Measurements from ENCODE around the gene MUC7.

Gene MUC7

GRCh38 chr4:70449220-70449619, 22.8 kb upstream of the MUC7 start:
- no peak overlapping the region for H3K23ac ChIP-seq (ENCODE audit: low read length)
- no peaks in the 10 kb centered on the region for H3K79me2 ChIP-seq (ENCODE audit: control insufficient read depth, insufficient read depth, low read length)
- no peak overlapping the region for H4K8ac ChIP-seq (ENCODE audit: low read depth, low read length)
- no peaks in the 10 kb centered on the region for H3K79me1 ChIP-seq (ENCODE audit: low read length)
- H3K4me1 ChIP-seq (ENCODE audit: control insufficient read depth, low read depth, low read length) = no peaks in the 10 kb centered on the region
- no peak overlapping the region for H3K27ac ChIP-seq (ENCODE audit: low read depth, low read length)
- H2BK5ac ChIP-seq (ENCODE audit: low read length) = no peak overlapping the region
- H2BK120ac ChIP-seq (ENCODE audit: low read depth, low read length) = no peak overlapping the region
- no peak overlapping the region for H2BK15ac ChIP-seq (replicated peaks; ENCODE audit: low read depth)
- H3K4me3 ChIP-seq (ENCODE audit: low read length) = no peak overlapping the region
- H3K36me3 ChIP-seq (ENCODE audit: control insufficient read depth, insufficient read depth, low read length) = no peaks in the 10 kb centered on the region
- H3K27me3 ChIP-seq (ENCODE audit: insufficient read depth, low read length, poor library complexity) = no peaks in the 10 kb centered on the region
- WGBS (ENCODE audit: extremely low coverage, insufficient coverage, low lambda C conversion rate) = no CpG with 5 or more reads among the region's 3 CpGs
- H3K4ac ChIP-seq (ENCODE audit: low read depth, low read length) = no peak overlapping the region
- H2AK5ac ChIP-seq (ENCODE audit: low read length) = no peak overlapping the region
- no peak for DNase-seq
- H3K4me2 ChIP-seq (ENCODE audit: low read length) = no peak overlapping the region
- H3K56ac ChIP-seq (ENCODE audit: low read length) = no peak overlapping the region
- no peak overlapping the region for H3K18ac ChIP-seq (ENCODE audit: low read length)
- no peak overlapping the region for H3K9ac ChIP-seq (ENCODE audit: low read length)
- no peak overlapping the region for H4K5ac ChIP-seq (ENCODE audit: low read length)

GRCh38 chr4:70452946-70453345, 19.1 kb upstream of the MUC7 start:
- H3K4me2 ChIP-seq (ENCODE audit: low read length) = no peak overlapping the region
- H2BK15ac ChIP-seq (replicated peaks; ENCODE audit: low read depth) = no peak overlapping the region
- no peak for DNase-seq
- H3K56ac ChIP-seq (ENCODE audit: low read length) = no peak overlapping the region
- H3K27ac ChIP-seq (ENCODE audit: low read depth, low read length) = no peak overlapping the region
- no peaks in the 10 kb centered on the region for H3K4me1 ChIP-seq (ENCODE audit: control insufficient read depth, low read depth, low read length)
- H2BK5ac ChIP-seq (ENCODE audit: low read length) = no peak overlapping the region
- no peak overlapping the region for H3K23ac ChIP-seq (ENCODE audit: low read length)
- H2AK5ac ChIP-seq (ENCODE audit: low read length) = no peak overlapping the region
- H4K5ac ChIP-seq (ENCODE audit: low read length) = no peak overlapping the region
- no peak overlapping the region for H3K4me3 ChIP-seq (ENCODE audit: low read length)
- H3K9ac ChIP-seq (ENCODE audit: low read length) = no peak overlapping the region
- H3K18ac ChIP-seq (ENCODE audit: low read length) = no peak overlapping the region
- no peak overlapping the region for H3K4ac ChIP-seq (ENCODE audit: low read depth, low read length)
- H3K79me1 ChIP-seq (ENCODE audit: low read length) = no peaks in the 10 kb centered on the region
- H2BK120ac ChIP-seq (ENCODE audit: low read depth, low read length) = no peak overlapping the region
- no peak overlapping the region for H4K8ac ChIP-seq (ENCODE audit: low read depth, low read length)
- H3K36me3 ChIP-seq (ENCODE audit: control insufficient read depth, insufficient read depth, low read length) = no peaks in the 10 kb centered on the region
- H3K79me2 ChIP-seq (ENCODE audit: control insufficient read depth, insufficient read depth, low read length) = no peaks in the 10 kb centered on the region
- H3K27me3 ChIP-seq (ENCODE audit: insufficient read depth, low read length, poor library complexity) = no peaks in the 10 kb centered on the region
- no CpG with 5 or more reads among the region's 1 CpG for WGBS (ENCODE audit: extremely low coverage, insufficient coverage, low lambda C conversion rate)

- H3K79me2 ChIP-seq (ENCODE audit: control insufficient read depth, insufficient read depth, low read length) = no peaks in the 10 kb centered on the region
- H4K8ac ChIP-seq (ENCODE audit: low read depth, low read length) = no peak overlapping the region
- no peaks in the 10 kb centered on the region for H3K27me3 ChIP-seq (ENCODE audit: insufficient read depth, low read length, poor library complexity)
- no peaks in the 10 kb centered on the region for H3K4me1 ChIP-seq (ENCODE audit: control insufficient read depth, low read depth, low read length)
- no peaks in the 10 kb centered on the region for H3K36me3 ChIP-seq (ENCODE audit: control insufficient read depth, insufficient read depth, low read length)
- H3K9ac ChIP-seq (ENCODE audit: low read length) = no peak overlapping the region
- no peak overlapping the region for H2BK120ac ChIP-seq (ENCODE audit: low read depth, low read length)
- no peak overlapping the region for H3K4ac ChIP-seq (ENCODE audit: low read depth, low read length)
- H3K4me3 ChIP-seq (ENCODE audit: low read length) = no peak overlapping the region
- no peak overlapping the region for H2AK5ac ChIP-seq (ENCODE audit: low read length)
- H3K56ac ChIP-seq (ENCODE audit: low read length) = no peak overlapping the region
- H3K23ac ChIP-seq (ENCODE audit: low read length) = no peak overlapping the region
- no peak for DNase-seq
- no peaks in the 10 kb centered on the region for H3K79me1 ChIP-seq (ENCODE audit: low read length)
- no peak overlapping the region for H3K4me2 ChIP-seq (ENCODE audit: low read length)
- H4K5ac ChIP-seq (ENCODE audit: low read length) = no peak overlapping the region
- WGBS (ENCODE audit: extremely low coverage, insufficient coverage, low lambda C conversion rate) = no CpG with 5 or more reads among the region's 2 CpGs
- H2BK5ac ChIP-seq (ENCODE audit: low read length) = no peak overlapping the region
- H3K18ac ChIP-seq (ENCODE audit: low read length) = no peak overlapping the region
- H2BK15ac ChIP-seq (replicated peaks; ENCODE audit: low read depth) = no peak overlapping the region
- H3K27ac ChIP-seq (ENCODE audit: low read depth, low read length) = no peak overlapping the region
Measured at GRCh38 chr4:70463335-70463734, 8.7 kb upstream of the MUC7 start.

- no peaks in the 10 kb centered on the region for H3K79me2 ChIP-seq (ENCODE audit: control insufficient read depth, insufficient read depth, low read length)
- H4K8ac ChIP-seq (ENCODE audit: low read depth, low read length) = no peak overlapping the region
- H3K79me1 ChIP-seq (ENCODE audit: low read length) = no peaks in the 10 kb centered on the region
- H3K23ac ChIP-seq (ENCODE audit: low read length) = no peak overlapping the region
- no peak overlapping the region for H4K5ac ChIP-seq (ENCODE audit: low read length)
- H3K9ac ChIP-seq (ENCODE audit: low read length) = no peak overlapping the region
- no peak overlapping the region for H2BK5ac ChIP-seq (ENCODE audit: low read length)
- WGBS (ENCODE audit: extremely low coverage, insufficient coverage, low lambda C conversion rate) = 100% methylated on average over 2 of the region's 4 CpGs
- no peak overlapping the region for H3K4me2 ChIP-seq (ENCODE audit: low read length)
- no peaks in the 10 kb centered on the region for H3K27me3 ChIP-seq (ENCODE audit: insufficient read depth, low read length, poor library complexity)
- no peak overlapping the region for H2BK120ac ChIP-seq (ENCODE audit: low read depth, low read length)
- H2BK15ac ChIP-seq (replicated peaks; ENCODE audit: low read depth) = no peak overlapping the region
- no peaks in the 10 kb centered on the region for H3K4me1 ChIP-seq (ENCODE audit: control insufficient read depth, low read depth, low read length)
- H3K56ac ChIP-seq (ENCODE audit: low read length) = no peak overlapping the region
- H3K4ac ChIP-seq (ENCODE audit: low read depth, low read length) = no peak overlapping the region
- H3K4me3 ChIP-seq (ENCODE audit: low read length) = no peak overlapping the region
- no peak overlapping the region for H3K27ac ChIP-seq (ENCODE audit: low read depth, low read length)
- no peak for DNase-seq
- H3K18ac ChIP-seq (ENCODE audit: low read length) = no peak overlapping the region
- no peaks in the 10 kb centered on the region for H3K36me3 ChIP-seq (ENCODE audit: control insufficient read depth, insufficient read depth, low read length)
- H2AK5ac ChIP-seq (ENCODE audit: low read length) = no peak overlapping the region
Measured at GRCh38 chr4:70473679-70474078, 1.7 kb downstream of the MUC7 start.

GRCh38 chr4:70488748-70489147, 16.8 kb downstream of the MUC7 start:
- H3K9ac ChIP-seq (ENCODE audit: low read length) = no peak overlapping the region
- H2AK5ac ChIP-seq (ENCODE audit: low read length) = no peak overlapping the region
- no peaks in the 10 kb centered on the region for H3K4me1 ChIP-seq (ENCODE audit: control insufficient read depth, low read depth, low read length)
- no peaks in the 10 kb centered on the region for H3K27me3 ChIP-seq (ENCODE audit: insufficient read depth, low read length, poor library complexity)
- H3K23ac ChIP-seq (ENCODE audit: low read length) = no peak overlapping the region
- no peak overlapping the region for H3K4me3 ChIP-seq (ENCODE audit: low read length)
- no peaks in the 10 kb centered on the region for H3K36me3 ChIP-seq (ENCODE audit: control insufficient read depth, insufficient read depth, low read length)
- H3K18ac ChIP-seq (ENCODE audit: low read length) = no peak overlapping the region
- H3K56ac ChIP-seq (ENCODE audit: low read length) = no peak overlapping the region
- H3K4ac ChIP-seq (ENCODE audit: low read depth, low read length) = no peak overlapping the region
- H3K27ac ChIP-seq (ENCODE audit: low read depth, low read length) = no peak overlapping the region
- H3K4me2 ChIP-seq (ENCODE audit: low read length) = no peak overlapping the region
- H2BK15ac ChIP-seq (replicated peaks; ENCODE audit: low read depth) = no peak overlapping the region
- no peaks in the 10 kb centered on the region for H3K79me2 ChIP-seq (ENCODE audit: control insufficient read depth, insufficient read depth, low read length)
- no peak overlapping the region for H4K5ac ChIP-seq (ENCODE audit: low read length)
- H2BK5ac ChIP-seq (ENCODE audit: low read length) = no peak overlapping the region
- WGBS (ENCODE audit: extremely low coverage, insufficient coverage, low lambda C conversion rate) = no CpG with 5 or more reads among the region's 3 CpGs
- no peaks in the 10 kb centered on the region for H3K79me1 ChIP-seq (ENCODE audit: low read length)
- DNase-seq = no peak
- no peak overlapping the region for H4K8ac ChIP-seq (ENCODE audit: low read depth, low read length)
- no peak overlapping the region for H2BK120ac ChIP-seq (ENCODE audit: low read depth, low read length)

- H3K4me1 ChIP-seq (ENCODE audit: control insufficient read depth, low read depth, low read length) = no peaks in the 10 kb centered on the region
- H3K79me2 ChIP-seq (ENCODE audit: control insufficient read depth, insufficient read depth, low read length) = no peaks in the 10 kb centered on the region
- no peak overlapping the region for H3K9ac ChIP-seq (ENCODE audit: low read length)
- no peaks in the 10 kb centered on the region for H3K27me3 ChIP-seq (ENCODE audit: insufficient read depth, low read length, poor library complexity)
- no peak overlapping the region for H2BK5ac ChIP-seq (ENCODE audit: low read length)
- H3K4me3 ChIP-seq (ENCODE audit: low read length) = no peak overlapping the region
- H3K4ac ChIP-seq (ENCODE audit: low read depth, low read length) = no peak overlapping the region
- H2BK15ac ChIP-seq (replicated peaks; ENCODE audit: low read depth) = no peak overlapping the region
- H3K56ac ChIP-seq (ENCODE audit: low read length) = no peak overlapping the region
- no peak overlapping the region for H3K18ac ChIP-seq (ENCODE audit: low read length)
- H3K4me2 ChIP-seq (ENCODE audit: low read length) = no peak overlapping the region
- no peak overlapping the region for H4K8ac ChIP-seq (ENCODE audit: low read depth, low read length)
- no peak overlapping the region for H2AK5ac ChIP-seq (ENCODE audit: low read length)
- no peaks in the 10 kb centered on the region for H3K79me1 ChIP-seq (ENCODE audit: low read length)
- no peak overlapping the region for H3K27ac ChIP-seq (ENCODE audit: low read depth, low read length)
- 100% methylated on average over 1 of the region's 6 CpGs for WGBS (ENCODE audit: extremely low coverage, insufficient coverage, low lambda C conversion rate)
- no peak overlapping the region for H2BK120ac ChIP-seq (ENCODE audit: low read depth, low read length)
- no peak overlapping the region for H3K23ac ChIP-seq (ENCODE audit: low read length)
- no peak for DNase-seq
- no peaks in the 10 kb centered on the region for H3K36me3 ChIP-seq (ENCODE audit: control insufficient read depth, insufficient read depth, low read length)
- no peak overlapping the region for H4K5ac ChIP-seq (ENCODE audit: low read length)
Measured at GRCh38 chr4:70496231-70496630, 24.2 kb downstream of the MUC7 start.
